NCI-H446 (cell line): Measurements from ENCODE around the gene FBXL13.
"Not testable (repeated sequence)": the region's sequence is repeated elsewhere in the genome, so short reads cannot be mapped to it uniquely, and the experiment has no call there.

Experiments used
- DNase-seq, 2 experiments: peaks; one replicate each; lab custom pipeline; 2025; lab: John Stamatoyannopoulos, UW

Gene FBXL13

DNA sequence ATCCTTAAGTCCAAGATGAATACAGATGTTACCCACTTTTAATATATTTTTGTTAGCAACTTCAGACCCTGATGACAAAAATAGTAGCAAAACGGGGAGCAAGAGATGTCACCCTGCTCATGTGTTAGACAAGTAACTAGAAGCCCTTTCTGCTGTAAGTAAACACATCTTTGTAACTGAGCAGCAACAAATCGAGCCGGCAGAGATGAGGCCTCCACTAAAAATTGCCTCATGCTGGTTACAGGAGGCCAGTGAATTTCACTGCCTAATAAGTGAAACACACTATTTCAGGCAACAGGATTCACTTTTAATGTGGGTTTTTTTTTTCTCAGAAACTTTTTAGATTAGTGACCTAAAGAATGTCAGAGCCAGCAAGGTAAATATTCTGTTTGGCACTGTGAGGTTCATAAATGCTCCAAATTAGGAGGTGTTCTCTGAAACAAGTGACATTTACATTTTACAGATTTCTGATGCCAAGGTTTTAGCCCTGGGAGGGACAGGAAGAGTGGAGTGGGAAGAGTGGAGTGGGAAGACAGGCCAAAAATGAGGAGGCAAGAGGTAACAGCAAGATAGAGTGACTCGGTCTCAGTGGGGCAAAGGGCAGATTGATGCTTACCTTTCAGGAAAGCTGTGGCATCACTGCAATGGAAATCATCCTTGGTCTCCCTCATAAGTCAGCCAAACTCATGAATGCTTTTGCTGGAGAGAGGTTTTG, 215.4 kb downstream of the FBXL13 start:
- no peak for DNase-seq

DNA sequence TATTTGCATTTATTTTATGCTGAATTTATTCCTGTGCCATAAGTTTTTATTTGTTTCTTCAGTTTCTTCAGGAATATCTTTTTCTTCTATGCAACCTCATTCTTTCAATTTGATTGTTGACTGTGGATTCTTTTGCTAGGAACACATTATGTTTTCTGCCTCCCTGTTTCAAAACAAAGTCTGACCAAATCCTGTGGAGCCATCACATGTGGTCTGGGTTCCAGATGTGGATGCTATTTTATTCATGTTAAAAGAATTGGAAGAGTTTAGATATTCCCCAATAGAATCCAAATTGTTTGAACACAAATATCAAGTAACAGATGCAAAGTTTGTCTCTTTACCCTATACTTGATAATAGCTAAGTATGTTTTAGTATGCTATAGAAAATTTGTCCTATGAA, 218.6 kb downstream of the FBXL13 start:
- DNase-seq, result no peak

DNA sequence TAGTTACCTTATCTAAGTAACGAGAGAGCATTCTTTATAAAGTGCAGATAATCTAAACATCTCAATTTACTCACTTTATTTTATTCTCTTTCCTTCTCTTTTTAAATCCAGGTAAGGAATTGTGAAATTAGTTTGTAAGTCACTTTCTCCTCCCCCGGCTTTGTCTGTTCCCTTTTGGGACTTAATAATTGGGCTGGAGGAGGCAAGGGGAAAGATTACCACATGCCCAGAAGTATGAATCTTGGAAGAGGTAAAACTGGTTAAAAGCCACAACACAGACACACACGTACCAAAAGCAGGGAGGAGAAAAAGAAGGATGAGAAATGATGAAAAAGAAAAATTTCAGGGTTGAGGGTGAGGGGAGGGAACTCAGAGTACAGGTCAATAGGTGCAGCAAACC, 225.1 kb downstream of the FBXL13 start:
- no peak for DNase-seq

DNA sequence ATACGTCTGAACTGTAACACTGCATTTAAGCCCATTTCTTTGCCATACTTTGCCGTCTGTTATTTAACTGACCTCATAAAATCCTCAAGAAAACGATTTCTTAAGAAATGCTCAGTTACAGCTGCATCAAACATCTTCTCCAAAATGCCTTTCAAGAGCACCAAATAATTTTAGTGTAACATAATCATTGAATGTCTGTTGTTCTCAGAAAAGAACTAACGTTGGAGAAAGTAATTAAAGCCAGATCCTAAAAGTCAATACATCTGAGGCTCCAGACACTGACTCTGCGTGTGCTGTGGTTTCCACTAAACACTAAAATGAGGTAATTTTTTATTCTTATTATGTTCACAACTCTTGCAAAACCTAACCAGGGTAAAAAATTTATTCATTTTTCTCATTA, 225.5 kb downstream of the FBXL13 start:
- no peak for DNase-seq

DNA sequence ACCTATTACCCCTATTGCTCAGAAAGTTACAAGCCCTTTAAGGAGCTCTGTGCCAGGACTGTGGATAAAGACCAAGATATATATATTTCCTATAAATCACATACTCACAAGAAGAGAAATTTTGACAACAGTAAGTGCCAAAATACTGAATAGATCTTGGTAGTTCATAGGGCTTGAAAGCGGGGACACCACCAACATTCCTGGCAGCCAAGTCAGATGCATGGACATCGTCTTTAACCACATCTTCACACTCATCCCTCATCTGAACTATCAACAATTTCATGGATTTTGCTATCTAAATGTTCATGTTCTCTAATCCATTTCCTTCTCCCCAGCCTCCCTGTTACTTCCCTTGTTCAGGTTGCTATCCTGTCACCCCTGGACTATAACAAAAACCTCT, 229.2 kb downstream of the FBXL13 start:
- no peak for DNase-seq

DNA sequence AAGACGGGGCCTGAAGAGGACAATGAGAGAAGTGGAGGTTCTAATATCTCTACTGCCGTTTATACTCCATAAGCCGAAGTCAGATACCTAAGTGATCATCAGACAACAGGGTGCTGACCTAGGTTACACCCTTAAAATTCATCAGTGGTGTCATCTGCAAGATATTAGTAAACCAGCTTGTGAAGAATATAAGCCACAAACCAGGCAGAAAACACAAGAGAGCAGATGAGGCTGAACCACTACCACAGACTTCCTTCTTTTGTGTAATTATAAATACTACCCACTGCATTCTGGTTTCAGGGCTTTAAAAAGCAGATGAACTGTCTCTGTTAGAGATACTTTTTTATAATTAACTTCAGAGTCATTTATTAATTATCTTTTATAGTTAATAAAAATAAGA, 230.7 kb downstream of the FBXL13 start:
- DNase-seq, result no peak

DNA sequence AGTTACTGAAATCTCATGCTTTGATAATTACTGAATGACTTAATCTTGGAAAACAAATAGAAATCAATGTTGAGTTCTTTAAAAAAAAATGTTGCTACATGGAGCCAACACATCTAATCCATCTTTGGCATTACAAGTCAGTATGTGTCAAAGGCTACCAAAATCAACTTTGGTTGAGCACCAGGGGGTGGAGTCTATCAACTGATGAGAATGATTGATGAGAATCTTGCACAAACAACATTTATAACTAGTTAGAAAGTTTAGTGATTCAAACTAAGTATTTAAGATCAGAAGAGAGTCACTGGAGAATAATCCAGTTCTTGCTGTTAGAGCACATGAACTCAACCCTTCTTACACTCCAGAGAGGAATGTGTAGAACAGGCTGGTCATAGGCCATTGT, 232.3 kb downstream of the FBXL13 start:
- no peak for DNase-seq

DNA sequence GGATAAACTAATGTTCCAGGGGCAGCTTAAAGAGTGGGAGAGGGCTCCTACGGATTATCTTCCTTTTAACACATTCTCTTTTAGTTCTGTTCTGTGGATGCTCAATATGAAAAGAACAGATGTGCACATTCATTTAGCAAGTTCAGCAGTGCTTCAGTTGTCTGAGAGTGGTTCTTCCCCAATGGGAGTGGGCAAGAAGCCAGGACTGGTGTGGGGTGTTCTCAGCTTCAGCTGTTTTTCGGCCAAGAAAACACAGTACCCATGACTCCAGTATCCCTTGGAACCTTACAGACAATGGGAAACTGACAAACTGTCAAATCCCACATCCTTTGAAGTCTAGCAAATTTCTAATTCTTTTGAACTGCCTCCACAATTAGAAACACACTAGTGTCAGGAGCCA, 233.3 kb downstream of the FBXL13 start:
- DNase-seq, result peak; percentile 24 to 61

DNA sequence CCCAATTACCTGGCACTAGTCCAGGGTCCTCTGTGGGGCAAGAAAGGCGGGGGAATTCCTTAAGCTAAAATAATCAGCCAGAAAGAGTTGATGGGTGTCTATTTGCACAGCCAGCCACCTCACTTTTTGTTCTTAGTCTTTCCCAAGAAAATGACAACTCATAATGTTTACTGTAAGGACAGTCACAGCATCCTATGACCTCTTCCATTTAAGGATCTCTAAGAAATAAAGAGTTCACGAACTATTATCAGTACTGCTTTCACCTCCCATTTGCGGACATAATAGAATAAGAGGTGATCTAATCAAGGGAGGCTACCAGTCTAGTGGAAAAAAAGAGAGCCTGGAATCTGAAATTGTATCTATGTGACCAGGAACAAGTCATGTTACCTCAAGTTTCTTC, 234.2 kb downstream of the FBXL13 start:
- no peak for DNase-seq

DNA sequence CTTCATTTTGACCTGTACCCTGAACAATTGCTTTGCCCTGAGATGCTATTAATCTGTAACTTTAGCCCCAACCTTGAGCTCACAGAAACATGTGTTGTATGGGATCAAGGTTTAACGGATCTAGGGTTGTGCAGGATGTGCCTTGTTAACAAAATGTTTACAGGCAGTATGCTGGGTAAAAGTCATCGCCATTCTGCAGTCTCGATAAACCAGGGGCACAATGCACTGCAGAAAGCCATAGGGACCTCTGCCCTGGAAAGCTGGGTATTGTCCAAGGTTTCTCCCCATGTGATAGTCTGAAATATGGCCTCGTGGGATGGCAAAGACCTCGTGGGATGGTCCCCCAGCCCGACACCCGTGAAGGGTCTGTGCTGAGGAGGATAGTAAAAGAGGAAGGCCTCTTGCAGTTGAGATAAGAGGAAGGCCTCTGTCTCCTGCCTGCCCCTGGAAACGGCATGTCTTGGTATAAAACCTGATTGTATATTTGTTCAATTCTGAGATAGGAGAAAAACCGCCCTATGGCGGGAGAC, 236.0 kb downstream of the FBXL13 start:
- DNase-seq, result not testable (repeated sequence)

DNA sequence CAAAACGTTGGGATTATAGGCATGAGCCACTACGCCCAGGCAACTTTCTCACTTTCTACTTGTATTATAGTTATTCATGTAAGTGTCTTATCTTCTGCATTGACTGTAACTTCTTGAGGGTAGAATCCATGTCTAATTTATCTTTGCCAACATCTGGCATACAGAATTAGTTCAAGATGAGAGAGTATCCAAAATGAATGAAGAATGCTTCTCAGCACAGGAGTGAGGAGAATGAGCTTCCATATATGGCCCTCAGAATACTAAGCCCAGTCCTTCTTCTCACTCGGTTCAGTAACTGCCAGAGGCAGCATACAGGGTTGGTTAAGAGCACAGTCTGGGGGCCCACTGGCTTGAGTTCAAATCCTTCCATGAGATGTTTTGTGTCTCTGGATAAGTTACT, 236.8 kb downstream of the FBXL13 start:
- DNase-seq, result no peak

DNA sequence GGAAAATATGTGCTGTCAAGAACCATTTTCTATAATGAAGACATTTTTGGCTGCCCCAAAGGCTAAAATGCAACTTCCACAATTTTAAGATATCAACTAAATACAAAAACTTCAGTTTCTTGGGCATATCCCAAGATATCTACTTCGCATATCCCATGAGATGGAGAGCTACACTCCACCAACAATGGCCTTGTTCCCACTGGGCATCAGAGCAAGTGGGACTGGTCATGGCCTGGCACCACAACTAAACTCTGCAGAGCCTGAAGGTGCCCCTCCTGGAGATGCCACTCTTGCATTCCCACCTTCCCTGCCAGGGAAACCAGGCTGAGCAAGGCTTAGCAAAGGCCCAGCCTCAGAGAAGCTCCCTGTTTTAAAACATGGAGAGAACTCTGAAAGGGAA, 237.6 kb downstream of the FBXL13 start:
- DNase-seq, result peak in 1 of 2 experiments; percentile 15

DNA sequence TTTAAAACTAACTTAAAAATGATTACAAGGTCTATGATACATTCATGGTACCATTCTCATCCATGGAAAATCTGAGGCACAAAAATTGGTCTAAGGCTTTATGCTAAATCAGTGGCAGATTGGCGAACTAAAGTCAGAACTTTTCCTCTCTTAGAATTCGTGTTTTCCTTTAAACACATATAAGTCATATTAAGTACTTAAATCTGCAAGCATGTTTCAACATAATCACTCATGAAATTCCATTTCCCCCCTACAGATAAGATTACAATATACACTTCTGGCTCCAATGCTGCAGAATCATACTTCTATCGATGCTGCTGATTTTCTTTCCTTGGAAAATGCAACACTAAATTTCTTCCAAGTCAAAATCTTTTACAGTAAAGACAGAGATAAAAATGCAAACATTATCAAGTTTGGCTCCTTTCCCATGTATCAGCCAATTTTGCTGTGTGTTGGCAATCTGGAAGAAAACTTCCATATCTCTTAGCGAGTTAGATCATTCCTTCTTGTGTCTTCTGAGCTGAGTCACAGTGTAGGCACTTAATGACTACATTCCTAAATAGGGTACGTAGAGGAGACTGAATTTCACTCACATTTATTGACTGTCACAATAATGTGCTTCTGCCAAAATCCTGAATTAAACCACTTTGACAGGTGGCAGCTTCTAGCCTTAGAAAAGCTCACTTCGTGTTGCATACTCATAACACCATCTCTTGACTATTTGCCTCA, 238.2 kb downstream of the FBXL13 start:
- peak; percentile 4 to 69 for DNase-seq

DNA sequence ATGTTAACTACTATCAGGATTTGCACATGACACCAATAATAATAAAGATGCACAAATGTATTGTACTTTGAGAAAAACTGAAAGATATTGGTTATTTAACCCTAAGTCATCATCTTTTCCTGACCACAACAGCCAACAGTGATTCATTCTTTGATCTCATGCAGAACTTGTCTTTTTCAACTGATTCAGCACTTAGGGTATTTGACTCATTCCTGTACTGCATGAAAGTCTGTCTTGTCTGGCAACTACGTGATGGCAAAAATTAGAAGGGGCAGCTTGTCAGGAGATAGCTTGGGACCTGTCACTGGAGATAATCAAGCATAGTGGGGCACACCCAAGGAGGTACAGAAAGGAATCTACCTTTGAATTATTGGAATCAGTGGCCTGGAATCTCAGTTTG, 239.6 kb downstream of the FBXL13 start:
- no peak for DNase-seq

DNA sequence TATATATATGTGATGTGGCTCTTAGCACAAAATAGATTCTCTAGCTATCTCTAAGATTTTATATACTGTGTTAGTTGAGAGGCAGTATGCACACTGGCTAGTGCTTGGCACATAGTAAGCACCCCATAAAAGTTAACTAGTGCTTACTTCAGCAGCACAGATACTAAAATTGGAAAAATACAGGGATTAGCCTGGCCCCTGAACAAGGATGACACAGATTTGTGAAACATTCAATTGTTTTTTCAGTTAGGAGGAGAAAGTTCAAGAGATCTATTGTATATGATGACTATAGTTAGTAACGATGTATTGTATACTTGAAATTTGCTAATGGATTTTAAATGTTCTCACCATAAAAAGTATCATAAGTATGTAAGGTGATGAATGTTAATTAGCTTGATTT, 240.1 kb downstream of the FBXL13 start:
- no peak for DNase-seq

DNA sequence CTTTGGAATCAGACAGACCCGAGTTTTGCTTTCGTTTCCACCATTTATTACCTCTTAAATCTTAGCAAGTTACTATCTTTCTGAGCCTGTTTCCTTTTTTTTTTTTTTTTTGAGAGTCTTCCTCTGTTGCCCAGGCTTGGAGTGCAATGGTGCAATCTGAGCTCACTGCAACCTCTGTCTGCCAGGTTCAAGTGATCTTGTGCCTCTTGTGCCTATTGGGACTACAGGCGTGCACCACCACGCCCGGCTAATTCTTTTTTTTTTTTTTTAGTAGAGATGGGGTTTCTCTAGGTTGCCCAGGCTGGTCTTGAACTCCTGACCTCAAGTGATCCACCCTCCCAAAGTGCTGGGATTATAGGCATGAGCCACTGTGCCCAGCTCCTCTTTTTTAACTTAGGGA, 241.3 kb downstream of the FBXL13 start:
- no peak for DNase-seq

DNA sequence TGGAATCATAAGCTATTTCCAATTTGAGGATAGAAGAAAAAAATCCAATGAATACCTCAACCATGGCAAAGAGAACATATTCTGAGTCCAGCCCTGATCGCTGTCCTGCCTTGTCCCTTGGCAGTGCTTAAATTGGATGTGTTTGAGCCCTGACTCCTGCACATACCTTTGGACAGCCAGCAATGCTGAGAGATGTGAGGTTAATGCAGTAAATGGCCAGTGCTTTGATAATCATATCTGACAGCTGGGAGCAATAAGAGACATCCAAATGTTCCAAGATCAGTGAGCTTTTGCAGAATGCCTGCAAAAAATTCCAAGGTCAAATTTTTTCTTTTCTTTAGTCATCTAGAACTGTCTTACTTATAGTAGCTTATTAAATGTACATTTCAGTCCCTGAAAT, 241.9 kb downstream of the FBXL13 start:
- DNase-seq, result no peak

DNA sequence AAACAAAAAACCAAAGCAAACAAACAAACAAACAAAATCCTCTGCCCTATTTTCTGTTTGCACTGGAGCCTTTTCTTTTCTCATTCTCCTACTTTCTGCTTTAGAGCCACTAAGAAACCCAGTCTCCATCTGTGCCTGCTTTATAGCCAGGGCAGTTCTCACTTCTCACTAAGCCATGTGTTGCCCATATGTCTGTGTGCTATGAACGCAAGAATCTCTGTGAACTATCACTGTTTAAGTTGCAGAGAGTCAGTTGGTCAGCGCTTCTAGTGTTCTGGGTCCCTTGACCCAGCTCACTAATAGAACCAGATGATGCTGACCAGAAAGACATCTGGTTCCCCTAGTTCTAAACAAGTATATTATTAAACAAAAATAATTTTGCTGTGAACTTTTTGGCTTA, 244.4 kb downstream of the FBXL13 start:
- DNase-seq, result peak in 1 of 2 experiments; percentile 1

DNA sequence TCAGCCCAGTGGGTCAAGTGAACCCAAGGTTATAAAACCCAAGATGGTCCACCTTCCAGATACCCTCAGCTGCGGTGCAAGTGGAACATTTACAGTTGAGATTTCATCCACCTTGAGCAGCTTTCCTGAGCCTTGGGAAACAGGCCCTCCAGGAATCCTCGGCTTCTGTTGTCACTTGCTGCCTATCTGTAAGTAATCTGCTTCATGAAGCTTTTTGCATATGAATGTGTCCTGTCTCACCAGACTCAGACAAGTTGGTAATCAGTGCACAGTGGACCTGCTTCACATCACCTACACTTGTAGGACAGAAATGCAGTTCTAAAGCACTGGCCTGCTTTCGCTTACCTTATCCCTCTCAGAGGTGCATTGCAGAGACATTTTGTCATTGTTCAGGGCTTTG, 245.5 kb downstream of the FBXL13 start:
- no peak for DNase-seq

DNA sequence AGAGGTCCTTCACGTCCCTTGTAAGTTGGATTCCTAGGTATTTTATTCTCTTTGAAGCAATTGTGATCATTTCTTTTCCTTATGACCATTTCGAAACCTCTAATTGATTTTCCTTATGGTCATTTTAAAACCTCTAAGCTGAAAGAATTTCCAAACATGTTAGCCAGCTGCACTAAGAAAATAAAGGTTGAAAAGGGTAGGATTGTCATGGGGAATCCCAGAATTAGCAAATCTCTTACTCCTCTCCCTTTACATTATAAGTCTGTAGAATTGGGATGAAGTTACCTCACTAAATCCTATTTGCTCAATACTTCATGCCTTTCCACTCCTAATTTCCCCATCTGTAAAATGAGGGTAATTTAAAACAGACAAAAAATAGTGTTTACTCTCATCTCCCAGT, 246.3 kb downstream of the FBXL13 start:
- no peak for DNase-seq

DNA sequence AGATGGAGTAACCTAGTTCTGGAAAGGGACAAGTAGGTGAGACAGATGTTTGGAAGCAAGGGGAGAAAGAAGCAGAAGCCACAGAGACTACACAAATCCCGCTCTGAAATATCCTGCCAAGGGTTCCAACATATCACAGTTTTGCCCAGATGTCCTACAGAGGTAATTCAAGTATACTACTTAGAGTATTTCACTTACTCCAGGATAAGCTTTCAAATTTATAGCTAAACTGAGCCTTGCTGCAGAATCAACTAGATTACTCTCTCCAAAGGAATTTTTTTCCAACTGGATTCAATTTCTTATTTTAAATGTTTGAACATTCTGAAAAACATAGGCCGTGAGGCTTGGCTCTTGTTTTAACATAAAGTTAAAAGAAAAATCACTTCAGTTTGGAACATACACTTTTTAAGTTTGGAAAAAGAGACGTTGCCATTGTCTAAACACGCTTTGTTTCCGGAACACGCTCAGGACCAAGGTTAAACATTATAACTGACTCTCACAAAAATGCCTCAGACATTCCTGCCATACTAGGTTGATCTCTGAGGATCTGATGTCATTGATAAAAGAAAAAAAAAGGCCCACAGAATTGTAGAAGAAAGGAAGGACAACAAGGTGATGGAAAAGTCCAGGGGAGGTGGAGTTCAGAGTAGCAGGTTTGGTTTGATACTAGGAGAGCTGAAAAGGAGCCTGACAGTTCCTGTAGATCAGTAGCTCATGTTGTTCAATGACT, 251.0 kb downstream of the FBXL13 start:
- no peak for DNase-seq

DNA sequence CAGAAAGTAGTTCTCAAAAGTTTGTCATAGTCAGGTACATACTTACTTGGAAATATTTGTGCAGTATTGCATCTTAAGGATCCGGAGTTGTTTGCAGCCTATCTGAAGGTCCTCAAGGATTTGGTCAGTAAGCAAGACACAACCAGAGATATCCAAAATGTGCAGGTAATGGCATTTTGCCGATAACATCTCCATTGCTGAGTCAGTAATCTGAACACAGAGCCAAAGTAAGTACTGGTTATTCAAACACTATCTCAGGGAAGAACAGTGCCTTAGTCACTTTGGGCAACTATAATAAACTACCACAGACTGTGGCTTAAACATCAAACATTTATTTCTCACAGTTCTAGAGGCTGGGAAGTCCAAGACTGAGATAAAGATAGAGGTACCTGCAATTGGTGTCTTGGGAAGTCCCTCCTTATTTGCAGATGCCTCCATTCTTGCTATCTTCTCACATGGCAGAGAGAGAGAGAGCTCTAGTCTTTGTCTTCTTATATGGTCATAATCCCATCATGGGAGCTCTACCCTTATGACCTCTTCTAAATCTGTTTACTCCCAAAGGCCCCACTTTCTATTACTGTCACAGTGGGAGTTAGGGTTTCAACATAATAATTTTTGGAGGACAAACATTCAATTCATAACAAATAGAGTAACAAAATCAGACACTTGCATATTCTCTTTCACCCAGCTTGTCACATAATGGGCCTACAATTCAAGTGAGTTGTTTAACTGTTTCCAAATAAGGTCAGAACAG, 252.4 kb downstream of the FBXL13 start:
- DNase-seq, result no peak
